GM12891 (cell line): ENCODE data around the gene NFATC1.

Experiments used
- POLR2A ChIP-seq: IDR thresholded peaks from 2 replicates; pipeline ENCODE4 v1.6.1; 2011; ENCODE audit warnings: low read depth, low read length, control low read depth
- POLR2AphosphoS5 ChIP-seq: IDR thresholded peaks from 2 replicates; pipeline ENCODE4 v1.6.1; 2011; ENCODE audit warnings: low read depth, low read length, control low read depth

- TF ChIP-seq POLR2A (no peak), POLR2AphosphoS5 (no peak)
These were observed 92.8 kb downstream of the NFATC1 start for GRCh38 chr18:79488311-79489050.
